Measurements from ENCODE around the gene NT5C1B. TPM values are rescaled to one million over a fixed set of nuclear protein-coding genes. Genes with fewer than 3 reads are reported as not detected.

The NT5C1B gene
- total and polyA plus RNA-seq, 10 of the 15 experiments (the other 5 are each of a cell fraction or from before 2014, with no cell fraction given), result 0.40 to 0.44 TPM; not detected in 8

GRCh38 chr2:18626958-18627650 is 37.7 kb upstream of the NT5C1B start:
- H3K27me3 ChIP-seq (replicated peaks in 1 of 2; ENCODE audit: control insufficient read depth in 2 of 2, insufficient read depth in 2 of 2, low read length in 1 of 2), result no peaks in the 10 kb centered on the region
- H3K9me3 ChIP-seq (replicated peaks; ENCODE audit: control insufficient read depth, insufficient read depth, low read length), result no peaks in the 10 kb centered on the region
- H3K79me2 ChIP-seq (ENCODE audit: control insufficient read depth, insufficient read depth, low read length), result no peaks in the 10 kb centered on the region
- no peak for ATAC-seq
- no peak overlapping the region for H3K9ac ChIP-seq (ENCODE audit: control insufficient read depth, insufficient read depth, low read length)
- SMC1A ChIA-PET (ENCODE audit: uncharacterized antibody, unreplicated experiment), result no interaction called here
- H2AFZ ChIP-seq (ENCODE audit: control insufficient read depth, low read depth, low read length), result no peak overlapping the region
- intact Hi-C loops (cut with micrococcal nuclease; ENCODE audit: unreplicated experiment) (no loop called here), in situ Hi-C loops (cut with MboI) (no loop called here)
- no peaks in the 10 kb centered on the region for H4K20me1 ChIP-seq (ENCODE audit: control insufficient read depth, insufficient read depth)
- CTCF ChIA-PET, result no interaction called here
- BruUV-seq (replicated peaks), result no TSS peak
- 21% methylated on average over 2 of the region's 2 CpGs for WGBS (ENCODE audit: insufficient coverage, insufficient replicate concordance, low lambda C conversion rate, missing lambda C conversion rate)
- no peak overlapping the region for H3K27ac ChIP-seq (ENCODE audit: control insufficient read depth, insufficient read depth)
- POLR2A ChIA-PET, result no interaction called here
- FAIRE-seq, result no peak
- H3K4me2 ChIP-seq (ENCODE audit: control insufficient read depth, insufficient read depth), result no peak overlapping the region
- no peak for DNase-seq (ENCODE audit: low read depth, low spot score)
- no peak for TF ChIP-seq BRCA1 (IDR thresholded peaks at IDR 0.05; ENCODE audit: low read depth, low read length)
- TF ChIP-seq, protein P1, sequence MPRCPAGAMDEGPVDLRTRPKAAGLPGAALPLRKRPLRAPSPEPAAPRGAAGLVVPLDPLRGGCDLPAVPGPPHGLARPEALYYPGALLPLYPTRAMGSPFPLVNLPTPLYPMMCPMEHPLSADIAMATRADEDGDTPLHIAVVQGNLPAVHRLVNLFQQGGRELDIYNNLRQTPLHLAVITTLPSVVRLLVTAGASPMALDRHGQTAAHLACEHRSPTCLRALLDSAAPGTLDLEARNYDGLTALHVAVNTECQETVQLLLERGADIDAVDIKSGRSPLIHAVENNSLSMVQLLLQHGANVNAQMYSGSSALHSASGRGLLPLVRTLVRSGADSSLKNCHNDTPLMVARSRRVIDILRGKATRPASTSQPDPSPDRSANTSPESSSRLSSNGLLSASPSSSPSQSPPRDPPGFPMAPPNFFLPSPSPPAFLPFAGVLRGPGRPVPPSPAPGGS (IDR thresholded peaks at IDR 0.05; ENCODE audit: borderline replicate concordance, insufficient read depth, low read depth, low read length, poor library complexity, severe bottlenecking), result no peak
- H3K36me3 ChIP-seq (ENCODE audit: control insufficient read depth in 2 of 2, insufficient read depth in 2 of 2, low read length in 1 of 2), result no peaks in the 10 kb centered on the region
- RAD21 ChIA-PET (ENCODE audit: unreplicated experiment), result no interaction called here
- H3K4me3 ChIP-seq, result no peak overlapping the region
- no peaks in the 10 kb centered on the region for H3K4me1 ChIP-seq (ENCODE audit: control insufficient read depth, insufficient read depth, low read length)

DNA sequence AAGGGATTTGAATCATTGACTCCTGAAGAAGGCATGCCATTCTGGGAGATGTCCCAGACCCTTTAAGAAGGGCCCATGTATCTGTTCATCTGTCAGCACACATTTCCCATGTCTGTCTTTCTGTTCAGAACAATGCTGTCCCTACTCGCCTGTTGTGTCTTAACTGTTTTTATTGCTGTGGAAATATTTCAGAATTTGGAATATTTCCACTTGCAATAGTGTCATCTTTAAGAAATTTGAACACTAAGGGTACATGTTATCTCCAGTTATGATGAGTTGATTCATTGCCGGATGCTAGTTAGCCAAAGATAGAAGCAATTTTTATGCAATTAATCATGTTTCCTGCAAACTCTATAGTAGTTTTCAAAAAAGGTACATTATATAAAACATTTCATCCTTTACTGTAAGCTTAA is 36.9 kb upstream of the NT5C1B start:
- ATAC-seq (no peak), DNase-seq (ENCODE audit: low read depth, low spot score) (no peak), FAIRE-seq (no peak)
- H3K4me2 ChIP-seq (ENCODE audit: control insufficient read depth, insufficient read depth), result no peak overlapping the region
- H4K20me1 ChIP-seq (ENCODE audit: control insufficient read depth, insufficient read depth), result no peaks in the 10 kb centered on the region
- H3K79me2 ChIP-seq (ENCODE audit: control insufficient read depth, insufficient read depth, low read length), result no peaks in the 10 kb centered on the region
- no peak overlapping the region for H3K27ac ChIP-seq (ENCODE audit: control insufficient read depth, insufficient read depth)
- no peaks in the 10 kb centered on the region for H3K4me1 ChIP-seq (ENCODE audit: control insufficient read depth, insufficient read depth, low read length)
- no TSS peak for BruUV-seq (replicated peaks)
- H3K9ac ChIP-seq (ENCODE audit: control insufficient read depth, insufficient read depth, low read length), result no peak overlapping the region
- 44% methylated on average over 2 of the region's 2 CpGs for WGBS (ENCODE audit: insufficient coverage, insufficient replicate concordance, low lambda C conversion rate, missing lambda C conversion rate)
- H3K36me3 ChIP-seq (ENCODE audit: control insufficient read depth in 2 of 2, insufficient read depth in 2 of 2, low read length in 1 of 2), result no peaks in the 10 kb centered on the region
- in situ Hi-C loops (cut with MboI), result no loop called here
- intact Hi-C loops (cut with micrococcal nuclease; ENCODE audit: unreplicated experiment), result no loop called here
- H3K9me3 ChIP-seq (replicated peaks; ENCODE audit: control insufficient read depth, insufficient read depth, low read length), result no peaks in the 10 kb centered on the region
- H3K4me3 ChIP-seq, result no peak overlapping the region
- RAD21 ChIA-PET (ENCODE audit: unreplicated experiment), result no interaction called here
- no peaks in the 10 kb centered on the region for H3K27me3 ChIP-seq (replicated peaks in 1 of 2; ENCODE audit: control insufficient read depth in 2 of 2, insufficient read depth in 2 of 2, low read length in 1 of 2)
- CTCF ChIA-PET, result no interaction called here
- no peak overlapping the region for H2AFZ ChIP-seq (ENCODE audit: control insufficient read depth, low read depth, low read length)
- POLR2A ChIA-PET, result no interaction called here
- SMC1A ChIA-PET (ENCODE audit: uncharacterized antibody, unreplicated experiment), result no interaction called here
- TF ChIP-seq STAT3 (IDR thresholded peaks at IDR 0.05; ENCODE audit: low read depth, low read length) (no peak), ZNF207 (IDR thresholded peaks at IDR 0.05; ENCODE audit: borderline replicate concordance) (no peak), ETV6 (conservative IDR thresholded peaks at IDR 0.05 in 1 of 2, IDR thresholded peaks at IDR 0.05 in 1 of 2; ENCODE audit: borderline replicate concordance in 1 of 2, low read depth in 1 of 2) (no peak), SREBF2 (IDR thresholded peaks at IDR 0.05; ENCODE audit: low read length) (no peak), USF2 (IDR thresholded peaks at IDR 0.05; ENCODE audit: borderline replicate concordance, low read depth, low read length) (no peak), NKRF (conservative IDR thresholded peaks at IDR 0.05) (no peak), BCL11A (IDR thresholded peaks at IDR 0.05; ENCODE audit: low read depth, low read length) (no peak)

Data from GM12878 (cell line).